ENCODE data around the gene RHOG.

RHOG gene

DNA sequence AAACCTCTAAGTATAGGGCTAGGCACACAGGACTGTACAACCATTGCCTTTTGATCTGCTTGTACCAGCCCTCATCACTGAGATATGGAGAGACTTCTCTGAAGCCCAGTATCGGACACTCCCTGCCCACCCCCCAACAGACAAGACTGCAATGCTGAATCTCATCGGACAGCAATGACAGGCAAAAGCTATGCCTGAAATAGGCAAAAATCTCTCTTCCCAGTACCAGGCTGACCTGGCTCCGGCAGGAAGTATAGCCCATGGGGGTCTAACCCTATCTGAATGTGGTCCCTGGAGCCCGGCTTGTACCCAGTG is 6.5 kb downstream of the RHOG start:
- no peak overlapping the region for H3K9ac ChIP-seq (ENCODE audit: low read depth, low read length)
- H3K36me3 ChIP-seq (ENCODE audit: insufficient read depth, low read length) = no peaks in the 10 kb centered on the region
- H3K9me3 ChIP-seq (ENCODE audit: control insufficient read depth, insufficient read depth, low read length) = no peaks in the 10 kb centered on the region
- peaks cover 29% of the 10 kb centered on the region for H3K4me1 ChIP-seq (ENCODE audit: insufficient read depth, low read length)

DNA sequence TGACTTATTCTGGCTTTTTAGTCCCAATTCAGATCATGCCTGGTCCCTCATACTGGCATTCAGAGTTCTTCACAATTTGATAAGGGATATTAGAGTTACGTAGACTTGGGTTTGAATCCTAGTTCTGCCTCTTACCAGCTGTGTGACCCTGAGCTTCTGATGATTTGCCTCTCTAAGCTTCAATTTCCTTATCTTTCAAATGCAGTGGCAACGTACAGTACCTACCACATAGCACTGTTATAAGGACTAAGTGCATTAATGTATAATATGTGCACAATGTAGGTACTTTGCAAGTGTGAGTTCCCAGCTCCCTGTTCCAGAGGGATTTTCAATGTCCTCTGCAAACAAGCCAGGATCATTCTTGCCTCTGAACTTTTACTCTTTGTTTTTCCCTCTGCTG is 7.3 kb downstream of the RHOG start:
- Histone ChIP-seq H3K9ac (ENCODE audit: low read depth, low read length) (no peak overlapping the region), H3K4me1 (ENCODE audit: insufficient read depth, low read length) (peaks cover 29% of the 10 kb centered on the region), H3K9me3 (ENCODE audit: control insufficient read depth, insufficient read depth, low read length) (no peaks in the 10 kb centered on the region), H3K36me3 (ENCODE audit: insufficient read depth, low read length) (no peaks in the 10 kb centered on the region)

DNA sequence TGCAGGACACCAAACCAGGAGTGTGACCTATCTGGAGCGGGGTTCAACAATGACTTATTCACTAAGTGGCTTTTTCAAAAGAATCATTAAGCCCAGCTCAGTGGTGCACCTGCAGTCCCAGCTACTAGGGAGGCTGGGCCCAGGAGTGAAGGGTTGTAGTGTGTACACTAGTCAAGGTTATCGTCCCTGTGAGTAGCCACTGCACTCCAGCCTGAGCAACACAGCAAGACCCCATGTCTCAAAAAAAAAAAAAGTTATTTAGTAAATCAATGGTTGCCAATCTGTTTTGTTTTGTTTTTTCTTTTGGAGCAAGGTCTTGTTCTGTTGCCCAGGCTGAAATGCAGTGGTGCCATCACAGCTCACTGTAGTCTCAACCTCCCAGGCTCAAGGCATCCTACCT is 7.9 kb downstream of the RHOG start:
- peaks cover 26% of the 10 kb centered on the region for H3K4me1 ChIP-seq (ENCODE audit: insufficient read depth, low read length)
- H3K36me3 ChIP-seq (ENCODE audit: insufficient read depth, low read length) = no peaks in the 10 kb centered on the region
- no peak overlapping the region for H3K9ac ChIP-seq (ENCODE audit: low read depth, low read length)
- no peaks in the 10 kb centered on the region for H3K9me3 ChIP-seq (ENCODE audit: control insufficient read depth, insufficient read depth, low read length)

DNA sequence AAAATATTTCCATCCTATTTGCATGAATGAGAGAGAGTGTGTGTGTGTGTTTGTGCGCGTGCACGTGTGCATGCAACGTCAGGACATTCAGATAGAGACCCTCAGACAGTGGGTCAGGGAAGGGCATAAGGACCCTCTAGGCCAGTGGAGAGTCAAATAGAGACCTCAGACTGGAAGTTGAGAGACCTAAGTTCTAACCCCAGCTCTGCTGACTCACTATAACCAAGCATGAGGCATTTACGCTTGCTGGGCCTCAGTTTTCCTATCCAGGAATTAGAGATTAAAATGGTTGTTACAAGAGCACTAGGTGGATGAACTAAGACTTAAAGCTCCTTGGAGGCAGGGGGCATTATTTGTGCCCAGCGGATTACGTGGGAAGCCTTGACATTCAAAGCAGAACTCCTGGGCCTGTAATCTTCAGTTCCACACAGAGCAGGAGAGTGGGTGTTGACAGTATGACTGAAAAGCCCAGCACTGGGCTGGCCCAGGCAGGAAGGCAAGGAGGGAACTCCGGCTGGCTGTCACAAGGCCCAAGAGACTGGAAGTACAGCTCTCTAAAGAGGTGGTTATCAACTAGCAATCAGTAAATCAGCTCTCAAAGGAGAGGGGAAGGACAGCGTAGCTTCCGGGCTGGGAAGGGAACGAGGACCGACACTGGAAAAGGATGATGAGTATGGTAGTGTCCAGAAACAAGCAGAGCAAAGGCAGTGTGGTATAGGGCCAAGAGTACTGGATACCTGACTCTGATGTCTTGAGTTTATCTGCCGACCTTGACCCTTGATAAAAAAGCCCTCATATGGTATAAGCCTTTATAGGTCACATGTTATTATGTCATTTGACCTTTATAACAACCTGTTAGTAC is 9.2 kb downstream of the RHOG start:
- H3K9me3 ChIP-seq (ENCODE audit: control insufficient read depth, insufficient read depth, low read length) = no peaks in the 10 kb centered on the region
- peaks cover 28% of the 10 kb centered on the region for H3K4me1 ChIP-seq (ENCODE audit: insufficient read depth, low read length)
- no peak overlapping the region for H3K9ac ChIP-seq (ENCODE audit: low read depth, low read length)
- peaks cover 4% of the 10 kb centered on the region; the same call in 1 of the 2 replicates for H3K36me3 ChIP-seq (ENCODE audit: insufficient read depth, low read length)

DNA sequence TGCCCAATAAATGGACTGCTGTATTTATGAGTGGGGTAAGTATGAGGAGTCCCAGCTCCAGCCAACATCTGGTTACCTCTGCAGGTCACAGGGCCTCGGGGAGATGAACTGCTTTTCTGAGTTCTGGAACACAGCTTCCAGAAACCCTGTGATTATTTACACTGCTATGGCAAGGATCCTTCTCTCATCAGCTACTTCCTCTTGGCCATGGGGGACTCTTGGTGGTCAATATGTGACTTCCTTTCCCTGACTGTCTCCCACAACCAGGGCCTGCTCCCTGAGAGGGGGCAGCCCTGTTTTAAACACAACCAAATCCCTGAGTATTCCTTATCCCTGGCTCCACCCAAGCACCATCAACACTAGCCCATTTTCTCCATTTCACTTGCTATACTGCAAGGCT is 10.0 kb downstream of the RHOG start:
- Histone ChIP-seq H3K9me3 (ENCODE audit: control insufficient read depth, insufficient read depth, low read length) (no peaks in the 10 kb centered on the region), H3K36me3 (ENCODE audit: insufficient read depth, low read length) (peaks cover 7% of the 10 kb centered on the region; the same call in 1 of the 2 replicates), H3K9ac (ENCODE audit: low read depth, low read length) (no peak overlapping the region), H3K4me1 (ENCODE audit: insufficient read depth, low read length) (peaks cover 36% of the 10 kb centered on the region)

DNA sequence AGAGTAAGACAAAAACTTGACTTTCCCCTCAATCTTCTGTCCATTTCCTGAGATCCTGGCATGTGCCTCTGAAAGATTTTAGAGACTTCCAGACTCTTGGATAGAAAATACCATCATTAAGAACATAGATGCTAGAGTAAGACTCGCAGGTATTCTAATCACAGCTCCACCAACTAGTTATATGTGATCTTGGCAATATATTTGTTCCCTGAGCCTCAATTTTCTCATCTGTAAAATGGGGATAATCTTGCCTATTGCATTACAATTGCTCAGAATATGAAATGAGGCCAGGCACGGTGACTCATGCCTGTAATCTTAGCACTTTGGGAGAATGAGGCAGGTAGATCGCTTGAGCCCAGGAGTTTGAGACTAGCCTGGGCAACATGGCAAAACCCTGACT is 10.7 kb downstream of the RHOG start:
- Histone ChIP-seq H3K4me1 (ENCODE audit: insufficient read depth, low read length) (peaks cover 36% of the 10 kb centered on the region), H3K36me3 (ENCODE audit: insufficient read depth, low read length) (peaks cover 7% of the 10 kb centered on the region; the same call in 1 of the 2 replicates), H3K9me3 (ENCODE audit: control insufficient read depth, insufficient read depth, low read length) (no peaks in the 10 kb centered on the region), H3K9ac (ENCODE audit: low read depth, low read length) (no peak overlapping the region)

DNA sequence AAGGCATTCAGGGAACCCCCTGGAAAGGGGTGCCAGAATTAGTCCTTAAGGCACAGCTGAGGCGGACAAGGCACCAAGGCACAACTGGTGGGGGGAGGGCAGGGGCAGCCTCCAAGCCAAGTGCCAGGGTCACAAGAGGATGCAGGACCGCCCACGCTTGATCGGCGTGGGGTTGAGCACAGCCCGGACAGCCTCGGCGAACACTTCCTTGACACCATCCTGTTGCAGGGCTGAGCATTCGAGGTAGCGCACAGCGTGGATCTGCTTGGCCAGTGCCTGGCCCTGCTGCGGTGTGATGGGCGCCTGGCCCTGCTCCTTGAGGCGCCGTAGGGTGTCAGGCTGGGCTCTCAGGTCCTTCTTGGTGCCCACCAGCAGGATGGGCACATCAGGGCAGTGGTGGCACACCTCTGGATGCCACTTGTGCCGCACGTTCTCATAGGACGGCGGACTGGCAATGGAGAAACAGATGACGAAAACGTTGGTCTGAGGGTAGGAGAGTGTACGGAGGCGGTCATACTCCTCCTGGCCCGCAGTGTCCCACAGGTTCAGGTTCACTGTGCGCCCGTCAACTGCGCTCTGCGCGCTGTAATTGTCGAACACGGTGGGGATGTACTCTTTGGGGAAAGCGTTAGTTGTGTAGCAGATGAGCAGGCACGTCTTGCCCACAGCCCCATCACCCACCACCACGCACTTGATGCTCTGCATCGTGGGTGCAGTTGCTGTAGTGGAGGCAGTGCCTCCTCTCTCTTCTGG is 13.1 kb downstream of the RHOG start:
- no peak overlapping the region for H3K9ac ChIP-seq (ENCODE audit: low read depth, low read length)

DNA sequence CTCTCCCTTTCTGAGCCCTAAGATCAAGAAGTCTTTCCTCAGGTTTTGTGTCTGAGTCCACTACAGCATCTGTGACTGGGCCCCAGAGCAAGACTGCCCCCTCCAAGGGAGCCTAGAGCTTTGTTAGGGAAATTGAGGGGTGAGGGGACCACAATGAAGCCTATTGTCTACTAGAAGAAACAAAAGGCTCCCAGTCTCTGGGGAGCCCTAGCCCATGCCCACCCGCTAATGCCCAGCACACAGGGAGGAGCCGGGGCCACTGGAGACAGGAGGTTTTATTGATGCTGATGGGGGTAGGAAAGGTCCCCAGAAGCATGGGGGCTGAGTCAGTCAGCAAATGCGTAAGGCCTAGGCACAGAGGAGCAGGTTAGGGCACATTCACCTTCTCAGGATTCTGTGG is 14.0 kb downstream of the RHOG start:
- Histone ChIP-seq H3K4me1 (ENCODE audit: insufficient read depth, low read length) (peaks cover 26% of the 10 kb centered on the region), H3K36me3 (ENCODE audit: insufficient read depth, low read length) (peaks cover 7% of the 10 kb centered on the region; the same call in 1 of the 2 replicates), H3K9me3 (ENCODE audit: control insufficient read depth, insufficient read depth, low read length) (no peaks in the 10 kb centered on the region), H3K9ac (ENCODE audit: low read depth, low read length) (no peak overlapping the region)

More for the DNA sequence above, 13.1 kb downstream of the RHOG start:
- peaks cover 7% of the 10 kb centered on the region; the same call in 1 of the 2 replicates for H3K36me3 ChIP-seq (ENCODE audit: insufficient read depth, low read length)
- peaks cover 26% of the 10 kb centered on the region for H3K4me1 ChIP-seq (ENCODE audit: insufficient read depth, low read length)
- H3K9me3 ChIP-seq (ENCODE audit: control insufficient read depth, insufficient read depth, low read length) = no peaks in the 10 kb centered on the region

DNA sequence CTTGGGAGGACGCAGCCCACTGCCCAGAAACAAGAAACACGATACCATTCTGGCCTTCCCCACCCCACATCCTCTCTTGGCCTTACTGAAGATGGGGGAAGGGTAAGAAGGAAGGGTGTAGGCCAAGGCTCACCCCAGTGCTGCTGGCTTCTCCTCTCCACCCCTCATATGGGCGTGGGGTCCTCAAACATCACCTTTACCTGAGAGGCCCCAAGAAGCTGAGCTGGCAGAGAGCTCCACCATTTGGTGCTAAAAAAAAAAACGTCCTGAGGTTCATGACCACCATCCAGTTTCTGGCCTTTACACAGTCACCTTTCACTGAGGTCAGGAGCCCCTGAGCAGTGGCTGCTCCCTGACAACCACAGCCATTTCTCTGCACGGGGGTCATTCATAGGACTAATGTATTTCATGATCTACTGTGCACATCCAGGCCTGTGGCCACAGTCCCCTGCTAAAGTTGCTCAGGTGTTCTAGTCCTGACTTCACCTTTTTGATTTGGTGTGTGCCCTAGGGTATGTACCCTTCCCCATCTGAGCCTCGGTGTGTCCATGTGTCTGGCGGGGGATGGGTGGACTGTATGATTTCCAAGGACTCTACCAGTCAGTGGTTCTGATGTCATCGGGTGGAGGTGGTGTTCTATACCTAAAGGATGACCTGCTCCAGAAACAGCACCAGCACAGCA is 15.1 kb downstream of the RHOG start:
- Histone ChIP-seq H3K4me1 (ENCODE audit: insufficient read depth, low read length) (peaks cover 26% of the 10 kb centered on the region), H3K9ac (ENCODE audit: low read depth, low read length) (no peak overlapping the region)

DNA sequence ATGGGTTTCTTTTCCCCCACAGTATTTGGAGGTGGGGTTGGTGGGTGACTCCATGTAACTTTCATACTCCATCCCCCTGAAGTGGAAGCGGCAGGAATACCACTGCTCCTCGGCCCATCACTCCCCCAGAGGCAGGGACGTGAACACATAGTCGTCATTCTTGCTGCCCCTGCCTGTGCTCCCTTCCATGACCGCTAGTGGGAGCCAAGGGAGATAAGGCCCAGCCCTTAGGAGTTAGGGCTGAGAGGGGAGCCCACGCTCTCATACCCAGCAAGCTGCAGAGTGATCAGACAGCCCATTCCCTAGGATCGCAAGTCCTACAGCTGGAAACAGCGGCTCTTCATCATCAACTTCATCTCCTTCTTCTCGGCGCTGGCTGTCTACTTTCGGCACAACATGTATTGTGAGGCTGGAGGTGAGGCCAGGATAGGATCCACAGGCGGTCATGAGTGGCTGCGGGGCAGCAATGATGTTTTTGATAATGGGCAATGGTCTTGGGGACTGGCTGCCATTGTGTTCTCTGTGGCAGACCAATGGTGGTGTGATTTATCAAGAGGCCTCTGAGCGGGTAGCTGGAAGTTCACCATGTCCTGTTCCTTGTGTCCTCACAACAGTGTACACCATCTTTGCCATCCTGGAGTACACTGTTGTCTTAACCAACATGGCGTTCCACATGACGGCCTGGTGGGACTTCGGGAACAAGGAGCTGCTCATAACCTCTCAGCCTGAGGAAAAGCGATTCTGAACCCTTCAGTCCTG is 15.9 kb downstream of the RHOG start:
- Histone ChIP-seq H3K4me1 (ENCODE audit: insufficient read depth, low read length) (peaks cover 26% of the 10 kb centered on the region), H3K9ac (ENCODE audit: low read depth, low read length) (no peak overlapping the region), H3K9me3 (ENCODE audit: control insufficient read depth, insufficient read depth, low read length) (no peaks in the 10 kb centered on the region), H3K36me3 (ENCODE audit: insufficient read depth, low read length) (peaks cover 7% of the 10 kb centered on the region; the same call in 1 of the 2 replicates)

More for the DNA sequence above, 15.1 kb downstream of the RHOG start:
- Histone ChIP-seq H3K36me3 (ENCODE audit: insufficient read depth, low read length) (peaks cover 7% of the 10 kb centered on the region; the same call in 1 of the 2 replicates), H3K9me3 (ENCODE audit: control insufficient read depth, insufficient read depth, low read length) (no peaks in the 10 kb centered on the region)

DNA sequence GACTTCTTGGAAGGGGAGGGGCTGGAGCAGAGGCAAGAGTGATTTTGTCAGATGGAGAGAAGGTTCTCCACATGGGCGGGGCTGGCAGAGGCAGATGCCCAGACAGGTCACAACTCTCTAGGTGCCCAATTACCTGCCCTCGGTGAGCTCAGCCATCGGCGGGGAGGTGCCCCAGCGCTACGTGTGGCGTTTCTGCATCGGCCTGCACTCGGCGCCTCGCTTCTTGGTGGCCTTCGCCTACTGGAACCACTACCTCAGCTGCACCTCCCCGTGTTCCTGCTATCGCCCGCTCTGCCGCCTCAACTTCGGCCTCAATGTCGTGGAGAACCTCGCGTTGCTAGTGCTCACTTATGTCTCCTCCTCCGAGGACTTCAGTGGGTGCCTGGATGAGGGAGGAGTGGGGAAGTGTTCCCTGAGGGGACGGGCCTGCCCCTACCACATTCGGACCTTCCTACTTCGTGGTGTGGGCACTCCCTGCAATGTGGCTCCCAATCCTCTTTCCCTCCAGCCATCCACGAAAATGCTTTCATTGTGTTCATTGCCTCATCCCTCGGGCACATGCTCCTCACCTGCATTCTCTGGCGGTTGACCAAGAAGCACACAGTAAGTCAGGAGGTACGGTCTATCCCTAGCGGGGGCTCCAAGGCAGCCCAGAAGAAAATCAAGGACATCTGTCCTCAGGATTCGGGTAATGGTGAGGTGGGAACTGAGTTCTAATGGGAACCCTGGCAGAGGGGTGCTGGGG is 16.8 kb downstream of the RHOG start:
- H3K36me3 ChIP-seq (ENCODE audit: insufficient read depth, low read length) = peaks cover 7% of the 10 kb centered on the region; the same call in 1 of the 2 replicates
- H3K4me1 ChIP-seq (ENCODE audit: insufficient read depth, low read length) = peaks cover 26% of the 10 kb centered on the region
- no peaks in the 10 kb centered on the region for H3K9me3 ChIP-seq (ENCODE audit: control insufficient read depth, insufficient read depth, low read length)
- no peak overlapping the region for H3K9ac ChIP-seq (ENCODE audit: low read depth, low read length)

DNA sequence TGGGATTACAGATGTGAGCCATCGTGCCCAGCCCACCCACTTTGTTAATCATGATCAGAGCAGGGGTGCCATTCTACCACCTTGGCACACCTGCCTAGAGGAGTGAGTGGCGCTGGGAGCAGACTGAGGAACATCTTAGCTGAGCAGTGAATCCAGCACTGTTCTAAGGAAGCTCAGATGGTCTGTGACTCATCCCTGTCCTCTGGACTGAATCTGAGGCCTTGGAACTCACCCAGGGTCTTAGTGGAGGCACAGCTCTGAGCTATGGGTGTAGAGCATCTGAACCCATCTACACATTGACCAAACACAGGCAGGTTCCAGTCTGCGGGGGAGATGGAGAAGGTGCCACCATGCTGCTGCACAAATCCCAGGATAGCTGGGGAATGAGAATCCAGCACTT is 17.5 kb downstream of the RHOG start:
- Histone ChIP-seq H3K36me3 (ENCODE audit: insufficient read depth, low read length) (peaks cover 7% of the 10 kb centered on the region; the same call in 1 of the 2 replicates), H3K9ac (ENCODE audit: low read depth, low read length) (no peak overlapping the region), H3K4me1 (ENCODE audit: insufficient read depth, low read length) (peaks cover 26% of the 10 kb centered on the region), H3K9me3 (ENCODE audit: control insufficient read depth, insufficient read depth, low read length) (no peaks in the 10 kb centered on the region)

DNA sequence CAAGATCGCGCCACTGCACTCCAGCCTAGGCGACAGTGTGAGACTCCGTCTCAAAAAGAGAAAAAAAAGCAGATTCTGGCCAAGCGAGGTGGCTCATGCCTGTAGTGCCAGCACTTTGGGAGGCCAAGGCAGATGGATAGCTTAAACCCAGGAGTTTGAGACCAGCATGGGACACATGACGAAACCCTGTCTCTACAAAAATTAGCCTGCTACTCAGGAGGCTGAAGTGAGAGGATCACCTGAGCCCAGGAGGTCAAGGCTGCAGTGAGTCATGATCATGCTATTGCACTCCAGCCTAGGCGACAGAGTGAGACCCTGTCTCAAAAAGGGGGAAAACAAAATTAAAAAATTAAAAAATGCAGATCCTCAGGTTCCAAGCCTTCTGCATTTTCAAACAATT is 18.4 kb downstream of the RHOG start:
- H3K4me1 ChIP-seq (ENCODE audit: insufficient read depth, low read length) = peaks cover 24% of the 10 kb centered on the region
- peaks cover 7% of the 10 kb centered on the region for H3K36me3 ChIP-seq (ENCODE audit: insufficient read depth, low read length)
- no peaks in the 10 kb centered on the region for H3K9me3 ChIP-seq (ENCODE audit: control insufficient read depth, insufficient read depth, low read length)

More for the DNA sequence above, 18.4 kb downstream of the RHOG start:
- H3K9ac ChIP-seq (ENCODE audit: low read depth, low read length) = no peak overlapping the region
